ENCODE data around the gene CHST13. TPM values are rescaled to one million over a fixed set of nuclear protein-coding genes. Genes with fewer than 3 reads are reported as not detected.

Gene CHST13
- total RNA-seq, 1 experiment from 2014 or later, result 0.91 TPM

DNA sequence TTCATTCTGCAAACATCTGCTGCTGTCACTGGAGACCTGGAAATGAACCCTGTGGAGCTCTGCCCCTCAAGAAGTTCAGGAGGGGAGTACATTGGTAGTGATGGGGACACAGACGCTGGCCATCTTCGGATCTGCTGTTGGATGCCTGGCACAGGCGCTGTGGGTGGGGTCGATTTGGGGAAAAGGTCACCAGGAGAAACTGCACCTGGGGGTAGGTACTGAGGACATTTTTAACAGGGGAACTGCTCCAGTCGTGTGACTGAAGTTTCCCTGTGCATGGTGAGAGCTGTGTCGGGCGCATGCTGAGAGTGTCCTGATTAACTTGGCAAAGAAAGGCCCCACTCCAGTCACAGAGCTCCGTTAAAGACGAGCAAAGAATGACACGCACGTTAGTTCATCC, 9.8 kb upstream of the CHST13 start:
- no peaks in the 10 kb centered on the region for H4K20me1 ChIP-seq (ENCODE audit: insufficient read depth)

More for the DNA sequence above, 9.8 kb upstream of the CHST13 start:
- H3K9ac ChIP-seq (ENCODE audit: low read length), result no peak overlapping the region
- intact Hi-C loops (cut with micrococcal nuclease), result no loop called here
- no peak overlapping the region for H3K4me2 ChIP-seq (ENCODE audit: low read length)
- no peak overlapping the region for H3K27ac ChIP-seq (ENCODE audit: low read depth, low read length)
- H3K79me2 ChIP-seq (ENCODE audit: insufficient read depth, low read length), result no peaks in the 10 kb centered on the region
- CTCF ChIA-PET, result no interaction called here
- no peaks in the 10 kb centered on the region for H3K27me3 ChIP-seq (ENCODE audit: insufficient read depth, low read length)
- no TSS peak for BruUV-seq (replicated peaks)
- DNase-seq (ENCODE audit: low read depth, low spot score) (no peak), ATAC-seq (no peak)
- no peaks in the 10 kb centered on the region for H3K9me2 ChIP-seq (ENCODE audit: insufficient read depth)
- H2AFZ ChIP-seq (ENCODE audit: low read depth, low read length, poor library complexity, severe bottlenecking), result no peak overlapping the region
- no peaks in the 10 kb centered on the region for H3K9me3 ChIP-seq (ENCODE audit: control insufficient read depth in 1 of 2, insufficient read depth in 1 of 2, low read depth in 1 of 2, low read length in 2 of 2)
- H3K4me3 ChIP-seq (replicated peaks in 1 of 2; ENCODE audit: low read depth in 1 of 2, low read length in 2 of 2), result no peak overlapping the region
- no peak for TF ChIP-seq SIN3A (IDR thresholded peaks at IDR 0.05; ENCODE audit: low read depth)
- TF ChIP-seq JUND (IDR thresholded peaks at IDR 0.05), result no peak
- no peak for TF ChIP-seq ZFX (IDR thresholded peaks at IDR 0.05)
- TF ChIP-seq YY1 (IDR thresholded peaks at IDR 0.05; ENCODE audit: extremely low read depth, insufficient replicate concordance, low read depth, low read length), result no peak
- TF ChIP-seq EGR1 (IDR thresholded peaks at IDR 0.05; ENCODE audit: low read depth), result no peak
- TF ChIP-seq CBX3 (IDR thresholded peaks at IDR 0.05; ENCODE audit: low read depth), result no peak
- TF ChIP-seq, protein P1, sequence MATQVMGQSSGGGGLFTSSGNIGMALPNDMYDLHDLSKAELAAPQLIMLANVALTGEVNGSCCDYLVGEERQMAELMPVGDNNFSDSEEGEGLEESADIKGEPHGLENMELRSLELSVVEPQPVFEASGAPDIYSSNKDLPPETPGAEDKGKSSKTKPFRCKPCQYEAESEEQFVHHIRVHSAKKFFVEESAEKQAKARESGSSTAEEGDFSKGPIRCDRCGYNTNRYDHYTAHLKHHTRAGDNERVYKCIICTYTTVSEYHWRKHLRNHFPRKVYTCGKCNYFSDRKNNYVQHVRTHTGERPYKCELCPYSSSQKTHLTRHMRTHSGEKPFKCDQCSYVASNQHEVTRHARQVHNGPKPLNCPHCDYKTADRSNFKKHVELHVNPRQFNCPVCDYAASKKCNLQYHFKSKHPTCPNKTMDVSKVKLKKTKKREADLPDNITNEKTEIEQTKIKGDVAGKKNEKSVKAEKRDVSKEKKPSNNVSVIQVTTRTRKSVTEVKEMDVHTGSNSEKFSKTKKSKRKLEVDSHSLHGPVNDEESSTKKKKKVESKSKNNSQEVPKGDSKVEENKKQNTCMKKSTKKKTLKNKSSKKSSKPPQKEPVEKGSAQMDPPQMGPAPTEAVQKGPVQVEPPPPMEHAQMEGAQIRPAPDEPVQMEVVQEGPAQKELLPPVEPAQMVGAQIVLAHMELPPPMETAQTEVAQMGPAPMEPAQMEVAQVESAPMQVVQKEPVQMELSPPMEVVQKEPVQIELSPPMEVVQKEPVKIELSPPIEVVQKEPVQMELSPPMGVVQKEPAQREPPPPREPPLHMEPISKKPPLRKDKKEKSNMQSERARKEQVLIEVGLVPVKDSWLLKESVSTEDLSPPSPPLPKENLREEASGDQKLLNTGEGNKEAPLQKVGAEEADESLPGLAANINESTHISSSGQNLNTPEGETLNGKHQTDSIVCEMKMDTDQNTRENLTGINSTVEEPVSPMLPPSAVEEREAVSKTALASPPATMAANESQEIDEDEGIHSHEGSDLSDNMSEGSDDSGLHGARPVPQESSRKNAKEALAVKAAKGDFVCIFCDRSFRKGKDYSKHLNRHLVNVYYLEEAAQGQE (IDR thresholded peaks at IDR 0.05; ENCODE audit: low read depth), result no peak
- no peak for TF ChIP-seq ELF1 (IDR thresholded peaks at IDR 0.05; ENCODE audit: borderline replicate concordance, low read depth)
- no peak for TF ChIP-seq POLR2A (IDR thresholded peaks at IDR 0.05; ENCODE audit: borderline replicate concordance, extremely low read depth, insufficient read depth, insufficient read length)
- TF ChIP-seq TCF7L2 (IDR thresholded peaks at IDR 0.05; ENCODE audit: borderline replicate concordance, extremely low read depth, insufficient read depth, insufficient read length), result no peak
- TF ChIP-seq ZNF274 (IDR thresholded peaks at IDR 0.05; ENCODE audit: low read depth, low read length), result no peak
- no peak for TF ChIP-seq FOSL1 (IDR thresholded peaks at IDR 0.05; ENCODE audit: low read depth)
- POLR2A ChIA-PET, result no interaction called here
- RAD21 ChIA-PET (ENCODE audit: low non-redundant PET in 1 of 2, low total read pairs in 2 of 2, uncharacterized antibody in 2 of 2, unreplicated experiment in 2 of 2), result no interaction called here
- H3K36me3 ChIP-seq (ENCODE audit: control insufficient read depth in 1 of 2, insufficient read depth in 2 of 2, low read length in 2 of 2), result no peaks in the 10 kb centered on the region
- H3K4me1 ChIP-seq (ENCODE audit: control insufficient read depth in 1 of 2, insufficient read depth in 2 of 2, low read length in 2 of 2), result no peaks in the 10 kb centered on the region; a peak in 1 of 4 replicates

Measured in HCT116 (cell line).